Measurements from ENCODE around the gene TRAF3. TPM values are rescaled to one million over a fixed set of nuclear protein-coding genes. Genes with fewer than 3 reads are reported as not detected.

TRAF3 gene
- total RNA-seq, 1 experiment from 2014 or later, result 37.6 TPM

GRCh38 chr14:102789349-102789748 lies 12.1 kb downstream of the TRAF3 start:
- ChIA-PET POLR2A (no interaction called here), CTCF (no interaction called here)
- no peak overlapping the region for H3K4me3 ChIP-seq (ENCODE audit: low read depth in 2 of 2, low read length in 2 of 2)
- no peak overlapping the region for H3K27ac ChIP-seq (ENCODE audit: low read length)
- DNase-seq (ENCODE audit: low read depth, low spot score) (no peak), ATAC-seq (no peak)
- intact Hi-C loops (cut with micrococcal nuclease; ENCODE audit: unreplicated experiment), result no loop called here
- in situ Hi-C loops (cut with HindIII; ENCODE audit: low pct_unique_long_range_greater_than_20kb, low sequenced_read_pairs), result no loop called here
- TF ChIP-seq CTCF (IDR thresholded peaks at IDR 0.05) (no peak), SIN3A (IDR thresholded peaks at IDR 0.05; ENCODE audit: borderline replicate concordance, insufficient read depth, low read depth, low read length) (no peak), POLR2AphosphoS5 (IDR thresholded peaks at IDR 0.05; ENCODE audit: low read depth, low read length) (no peak), TCF7L2 (IDR thresholded peaks at IDR 0.05; ENCODE audit: low read depth, low read length) (no peak), REST (IDR thresholded peaks at IDR 0.05; ENCODE audit: insufficient read depth in 1 of 2, low read depth in 2 of 2, low read length in 1 of 2) (no peak)
- H3K27me3 ChIP-seq (ENCODE audit: control insufficient read depth, insufficient read depth, low read length), result no peaks in the 10 kb centered on the region
- H3K4me1 ChIP-seq (ENCODE audit: control insufficient read depth, insufficient read depth, low read length), result no peaks in the 10 kb centered on the region
- no peaks in the 10 kb centered on the region for H3K36me3 ChIP-seq (ENCODE audit: control insufficient read depth, insufficient read depth, low read length)
- no TSS peak for BruUV-seq (replicated peaks)
- H3K9me3 ChIP-seq (ENCODE audit: control insufficient read depth, insufficient read depth, low read depth, low read length), result no peaks in the 10 kb centered on the region; the same call in 1 of the 2 replicates

GRCh38 chr14:102793531-102794328 lies 16.5 kb downstream of the TRAF3 start:
- Histone ChIP-seq H3K27ac (ENCODE audit: low read length) (no peak overlapping the region), H3K4me3 (ENCODE audit: low read depth in 2 of 2, low read length in 2 of 2) (no peak overlapping the region), H3K9me3 (ENCODE audit: control insufficient read depth, insufficient read depth, low read depth, low read length) (no peaks in the 10 kb centered on the region; the same call in 1 of the 2 replicates), H3K4me1 (ENCODE audit: control insufficient read depth, insufficient read depth, low read length) (0 out of 2 replicates have a peak, but pooled peaks cover 3% of the 10 kb centered on the region), H3K27me3 (ENCODE audit: control insufficient read depth, insufficient read depth, low read length) (no peaks in the 10 kb centered on the region), H3K36me3 (ENCODE audit: control insufficient read depth, insufficient read depth, low read length) (no peaks in the 10 kb centered on the region)
- no peak for TF ChIP-seq REST (IDR thresholded peaks at IDR 0.05; ENCODE audit: insufficient read depth in 1 of 2, low read depth in 2 of 2, low read length in 1 of 2)
- TF ChIP-seq SIN3A (IDR thresholded peaks at IDR 0.05; ENCODE audit: borderline replicate concordance, insufficient read depth, low read depth, low read length), result no peak
- TF ChIP-seq TCF7L2 (IDR thresholded peaks at IDR 0.05; ENCODE audit: low read depth, low read length), result no peak
- no peak for TF ChIP-seq CTCF (IDR thresholded peaks at IDR 0.05)
- ChIA-PET CTCF (no interaction called here), POLR2A (no interaction called here)
- BruUV-seq (replicated peaks), result no TSS peak
- DNase-seq (ENCODE audit: low read depth, low spot score) (no peak), ATAC-seq (no peak)
- intact Hi-C loops (cut with micrococcal nuclease; ENCODE audit: unreplicated experiment) (no loop called here), in situ Hi-C loops (cut with HindIII; ENCODE audit: low pct_unique_long_range_greater_than_20kb, low sequenced_read_pairs) (no loop called here)

Data from Panc1 (cell line).